Mucosa of rectum (tissue), 2 donors: Measurements from ENCODE around the gene PPP5C.

Source experiments
- H3K27ac ChIP-seq, 2 donors: one replicate each; pipeline ENCODE4 v1.7.0; 2013; ENCODE audit warnings: inconsistent platforms in 2 of 2, low read depth in 2 of 2, low read length in 2 of 2
- H3K27me3 ChIP-seq, 2 donors: one replicate each; pipeline ENCODE4 v1.7.0; 2013; ENCODE audit warnings: low read length in 2 of 2; ENCODE audit not compliant: control insufficient read depth in 2 of 2, insufficient read depth in 2 of 2
- H3K36me3 ChIP-seq, 2 donors: one replicate each; pipeline ENCODE4 v1.7.0; 2013; ENCODE audit warnings: low read length in 2 of 2; ENCODE audit not compliant: control insufficient read depth in 2 of 2, insufficient read depth in 2 of 2
- H3K4me1 ChIP-seq, 2 donors: one replicate each; pipeline ENCODE4 v1.7.0; 2013; ENCODE audit warnings: low read length in 2 of 2, mild to moderate bottlenecking in 1 of 2; ENCODE audit not compliant: control insufficient read depth in 2 of 2, insufficient read depth in 2 of 2
- H3K4me3 ChIP-seq, 2 donors: one replicate each; pipeline ENCODE4 v1.7.0; 2013; ENCODE audit warnings: low read length in 2 of 2
- H3K9ac ChIP-seq, 2 donors: one replicate each; pipeline ENCODE4 v1.7.0; 2013; ENCODE audit warnings: low read length in 2 of 2, low read depth in 1 of 2, mild to moderate bottlenecking in 1 of 2
- H3K9me3 ChIP-seq, 2 donors: one replicate each; pipeline ENCODE4 v1.7.0; 2013; ENCODE audit warnings: low read length in 2 of 2; ENCODE audit not compliant: control insufficient read depth in 2 of 2
- donor health status: healthy.
- donor health status: Normal muscosa, but diverticular disease.

Gene PPP5C

GRCh38 chr19:46349311-46349993 lies 2.6 kb downstream of the PPP5C start:
- Histone ChIP-seq H3K9ac (peak overlapping the region; percentile 24 to 44), H3K27me3 (no peaks in the 10 kb centered on the region), H3K27ac (peak overlapping the region; percentile 30 to 43), H3K4me3 (no peak overlapping the region), H3K9me3 (no peaks in the 10 kb centered on the region), H3K36me3 (peaks cover 10 to 13% of the 10 kb centered on the region in 2 donors), H3K4me1 (peaks cover 37 to 45% of the 10 kb centered on the region in 2 donors)

GRCh38 chr19:46350029-46350757 lies 3.3 kb downstream of the PPP5C start:
- H3K27me3 ChIP-seq: no peaks in the 10 kb centered on the region
- peak overlapping the region; percentile 21 to 65 for H3K9ac ChIP-seq
- H3K9me3 ChIP-seq: no peaks in the 10 kb centered on the region
- peaks cover 17 to 20% of the 10 kb centered on the region in 2 donors for H3K36me3 ChIP-seq
- peak overlapping the region; percentile 48 to 68 for H3K27ac ChIP-seq
- H3K4me1 ChIP-seq: peaks cover 37 to 45% of the 10 kb centered on the region in 2 donors
- peak overlapping the region in 1 of 2 donors; percentile 44 for H3K4me3 ChIP-seq

GRCh38 chr19:46350758-46351159 lies 3.9 kb downstream of the PPP5C start:
- Histone ChIP-seq H3K36me3 (peaks cover 19 to 20% of the 10 kb centered on the region in 2 donors), H3K4me3 (peak overlapping the region in 1 of 2 donors; percentile 44), H3K4me1 (peaks cover 38 to 45% of the 10 kb centered on the region in 2 donors)

GRCh38 chr19:46351241-46352041 lies 4.6 kb downstream of the PPP5C start:
- peaks cover 20 to 23% of the 10 kb centered on the region in 2 donors for H3K36me3 ChIP-seq
- no peaks in the 10 kb centered on the region for H3K9me3 ChIP-seq
- peak overlapping the region; percentile 19 to 65 for H3K9ac ChIP-seq
- H3K4me1 ChIP-seq: peaks cover 36 to 42% of the 10 kb centered on the region in 2 donors
- no peak overlapping the region for H3K4me3 ChIP-seq
- H3K27me3 ChIP-seq: no peaks in the 10 kb centered on the region
- peak overlapping the region; percentile 48 to 68 for H3K27ac ChIP-seq

More at GRCh38 chr19:46350758-46351159, 3.9 kb downstream of the PPP5C start:
- Histone ChIP-seq H3K27me3 (no peaks in the 10 kb centered on the region), H3K27ac (peak overlapping the region; percentile 48 to 68), H3K9ac (peak overlapping the region; percentile 21 to 65), H3K9me3 (no peaks in the 10 kb centered on the region)

GRCh38 chr19:46353730-46354528 lies 7.0 kb downstream of the PPP5C start:
- peaks cover 28 to 29% of the 10 kb centered on the region in 2 donors for H3K4me1 ChIP-seq

GRCh38 chr19:46355234-46356148 lies 8.6 kb downstream of the PPP5C start:
- Histone ChIP-seq H3K36me3 (peaks cover 20 to 33% of the 10 kb centered on the region in 2 donors), H3K9ac (no peak overlapping the region), H3K9me3 (no peaks in the 10 kb centered on the region), H3K4me3 (no peak overlapping the region), H3K4me1 (peaks cover 13 to 16% of the 10 kb centered on the region in 2 donors), H3K27me3 (no peaks in the 10 kb centered on the region), H3K27ac (no peak overlapping the region)

More at GRCh38 chr19:46353730-46354528, 7.0 kb downstream of the PPP5C start:
- Histone ChIP-seq H3K27me3 (no peaks in the 10 kb centered on the region), H3K36me3 (peaks cover 20 to 32% of the 10 kb centered on the region in 2 donors), H3K27ac (no peak overlapping the region), H3K4me3 (no peak overlapping the region), H3K9ac (no peak overlapping the region), H3K9me3 (no peaks in the 10 kb centered on the region)

- Histone ChIP-seq H3K4me1 (peaks cover 5 to 7% of the 10 kb centered on the region in 2 donors), H3K9ac (no peak overlapping the region), H3K36me3 (peaks cover 20 to 33% of the 10 kb centered on the region in 2 donors), H3K27ac (no peak overlapping the region), H3K27me3 (no peaks in the 10 kb centered on the region), H3K9me3 (no peaks in the 10 kb centered on the region), H3K4me3 (no peak overlapping the region)
These were observed 9.5 kb downstream of the PPP5C start for GRCh38 chr19:46356149-46357055.

GRCh38 chr19:46357846-46358583 lies 11.1 kb downstream of the PPP5C start:
- peaks cover 17 to 33% of the 10 kb centered on the region in 2 donors for H3K36me3 ChIP-seq
- H3K9me3 ChIP-seq: no peaks in the 10 kb centered on the region
- peaks cover 0 to 2% of the 10 kb centered on the region in 2 donors for H3K4me1 ChIP-seq
- H3K27ac ChIP-seq: no peak overlapping the region
- no peak overlapping the region for H3K9ac ChIP-seq
- H3K4me3 ChIP-seq: no peak overlapping the region
- H3K27me3 ChIP-seq: no peaks in the 10 kb centered on the region
